ENCODE measurements around the gene MID1.

The MID1 gene

DNA sequence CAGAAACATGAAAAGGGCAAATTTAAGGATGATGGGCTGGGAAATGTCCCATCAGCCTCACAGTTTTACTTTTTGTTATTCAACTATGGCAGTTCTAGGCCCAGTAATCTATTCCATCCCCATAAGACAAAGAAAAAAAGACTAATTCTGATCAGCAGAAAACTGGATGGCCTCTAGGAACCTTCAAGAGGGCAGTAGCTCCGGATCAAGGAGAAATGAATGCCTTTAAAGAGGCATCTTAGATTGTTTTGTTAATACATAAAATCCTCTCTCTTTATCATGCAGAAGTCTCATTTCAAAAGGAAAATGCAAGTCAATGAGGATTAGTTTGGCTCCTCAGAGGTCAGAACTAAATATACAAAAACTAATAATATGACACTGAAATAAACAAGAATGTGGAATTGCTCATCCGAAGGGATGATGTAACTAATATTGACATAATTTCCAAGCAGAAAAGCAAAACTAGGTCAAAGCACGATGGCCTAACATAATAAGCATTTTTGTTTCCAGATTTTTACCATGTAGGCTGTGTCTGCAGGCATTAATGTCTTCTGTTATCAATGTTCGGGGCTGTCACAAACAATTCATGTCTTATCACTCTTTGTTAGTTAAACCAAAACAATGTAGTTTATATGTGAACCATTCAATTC, 8.8 kb downstream of the MID1 start:
- H3K27me3 ChIP-seq (ENCODE audit: insufficient read depth, low read length, poor library complexity), result no peaks in the 10 kb centered on the region
- no peak overlapping the region for H3K4me3 ChIP-seq (ENCODE audit: low read depth in 1 of 2, low read length in 2 of 2)
- no peak overlapping the region for H2AFZ ChIP-seq (ENCODE audit: low read depth, low read length)
- no peak for ATAC-seq (ENCODE audit: insufficient read depth, low read depth)
- H3K4me2 ChIP-seq (ENCODE audit: insufficient read depth, low read length), result no peak overlapping the region
- H3K36me3 ChIP-seq (ENCODE audit: insufficient read depth, low read length), result no peaks in the 10 kb centered on the region
- H3K9ac ChIP-seq (ENCODE audit: low read depth, low read length), result no peak overlapping the region
- no peaks in the 10 kb centered on the region for H3K79me2 ChIP-seq (ENCODE audit: insufficient read depth, low read length)
- no peaks in the 10 kb centered on the region for H3K9me3 ChIP-seq (ENCODE audit: insufficient read depth, low read length, severe bottlenecking)
- H4K20me1 ChIP-seq (ENCODE audit: insufficient read depth, low read length), result no peaks in the 10 kb centered on the region
- H3K4me1 ChIP-seq (ENCODE audit: insufficient read depth, low read length), result no peaks in the 10 kb centered on the region
- no peak for DNase-seq
- H3K27ac ChIP-seq (ENCODE audit: low read length), result no peak overlapping the region
- no peak for TF ChIP-seq EZH2 (IDR thresholded peaks at IDR 0.05; ENCODE audit: borderline replicate concordance, low read depth, low read length, severe bottlenecking)
- TF ChIP-seq, protein P1, sequence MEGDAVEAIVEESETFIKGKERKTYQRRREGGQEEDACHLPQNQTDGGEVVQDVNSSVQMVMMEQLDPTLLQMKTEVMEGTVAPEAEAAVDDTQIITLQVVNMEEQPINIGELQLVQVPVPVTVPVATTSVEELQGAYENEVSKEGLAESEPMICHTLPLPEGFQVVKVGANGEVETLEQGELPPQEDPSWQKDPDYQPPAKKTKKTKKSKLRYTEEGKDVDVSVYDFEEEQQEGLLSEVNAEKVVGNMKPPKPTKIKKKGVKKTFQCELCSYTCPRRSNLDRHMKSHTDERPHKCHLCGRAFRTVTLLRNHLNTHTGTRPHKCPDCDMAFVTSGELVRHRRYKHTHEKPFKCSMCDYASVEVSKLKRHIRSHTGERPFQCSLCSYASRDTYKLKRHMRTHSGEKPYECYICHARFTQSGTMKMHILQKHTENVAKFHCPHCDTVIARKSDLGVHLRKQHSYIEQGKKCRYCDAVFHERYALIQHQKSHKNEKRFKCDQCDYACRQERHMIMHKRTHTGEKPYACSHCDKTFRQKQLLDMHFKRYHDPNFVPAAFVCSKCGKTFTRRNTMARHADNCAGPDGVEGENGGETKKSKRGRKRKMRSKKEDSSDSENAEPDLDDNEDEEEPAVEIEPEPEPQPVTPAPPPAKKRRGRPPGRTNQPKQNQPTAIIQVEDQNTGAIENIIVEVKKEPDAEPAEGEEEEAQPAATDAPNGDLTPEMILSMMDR (IDR thresholded peaks at IDR 0.05; ENCODE audit: borderline replicate concordance, extremely low read depth, low read length, poor library complexity, severe bottlenecking), result no peak

DNA sequence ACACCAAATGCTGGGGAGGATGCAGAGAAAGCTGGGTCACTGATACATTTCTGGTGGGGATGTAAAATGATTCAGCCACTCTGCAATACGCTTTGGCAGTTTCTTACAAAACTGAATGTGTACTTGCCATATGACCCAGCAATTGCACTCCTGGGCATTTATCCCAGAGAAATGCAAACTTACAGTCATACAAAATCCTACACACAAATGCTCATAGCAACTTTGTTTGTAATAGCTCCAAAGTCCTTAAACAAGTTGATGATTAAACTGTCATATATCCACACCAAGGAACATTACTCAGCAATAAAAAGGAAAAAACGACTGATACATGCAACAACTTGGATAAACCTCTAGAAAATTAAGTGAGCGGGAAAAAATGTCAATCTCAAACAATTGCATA, 12.3 kb downstream of the MID1 start:
- H3K4me3 ChIP-seq (ENCODE audit: low read depth in 1 of 2, low read length in 2 of 2), result no peak overlapping the region
- ATAC-seq (ENCODE audit: insufficient read depth, low read depth), result no peak
- DNase-seq, result no peak
- H2AFZ ChIP-seq (ENCODE audit: low read depth, low read length), result no peak overlapping the region
- TF ChIP-seq, protein P1 (IDR thresholded peaks at IDR 0.05; ENCODE audit: borderline replicate concordance, extremely low read depth, low read length, poor library complexity, severe bottlenecking), result no peak
- TF ChIP-seq EZH2 (IDR thresholded peaks at IDR 0.05; ENCODE audit: borderline replicate concordance, low read depth, low read length, severe bottlenecking), result no peak
- H3K4me2 ChIP-seq (ENCODE audit: insufficient read depth, low read length), result no peak overlapping the region
- no peaks in the 10 kb centered on the region for H3K79me2 ChIP-seq (ENCODE audit: insufficient read depth, low read length)
- H3K4me1 ChIP-seq (ENCODE audit: insufficient read depth, low read length), result no peaks in the 10 kb centered on the region
- H4K20me1 ChIP-seq (ENCODE audit: insufficient read depth, low read length), result no peaks in the 10 kb centered on the region
- no peak overlapping the region for H3K27ac ChIP-seq (ENCODE audit: low read length)
- no peaks in the 10 kb centered on the region for H3K27me3 ChIP-seq (ENCODE audit: insufficient read depth, low read length, poor library complexity)
- H3K9ac ChIP-seq (ENCODE audit: low read depth, low read length), result no peak overlapping the region
- no peaks in the 10 kb centered on the region for H3K9me3 ChIP-seq (ENCODE audit: insufficient read depth, low read length, severe bottlenecking)
- H3K36me3 ChIP-seq (ENCODE audit: insufficient read depth, low read length), result no peaks in the 10 kb centered on the region

DNA sequence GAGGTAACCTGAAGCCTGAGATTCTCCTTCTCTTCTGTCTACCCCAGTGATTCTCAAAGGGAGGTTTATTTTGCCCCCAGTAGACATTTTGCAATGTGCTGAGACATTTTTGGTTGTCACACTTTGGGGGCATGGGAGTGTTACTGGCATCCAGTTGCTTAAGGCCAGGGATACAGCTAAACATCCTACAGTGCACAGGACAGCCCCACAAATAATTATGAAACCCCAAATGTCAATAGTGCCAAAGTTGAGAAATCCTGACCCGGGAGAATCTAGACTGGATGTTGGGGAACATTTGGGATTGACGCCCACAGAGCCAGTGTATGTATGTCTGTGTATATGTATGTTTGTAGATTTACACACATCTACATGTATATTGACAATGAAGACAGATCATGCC, 13.2 kb downstream of the MID1 start:
- no peak overlapping the region for H3K4me2 ChIP-seq (ENCODE audit: insufficient read depth, low read length)
- no peak overlapping the region for H3K4me3 ChIP-seq (ENCODE audit: low read depth in 1 of 2, low read length in 2 of 2)
- no peaks in the 10 kb centered on the region for H3K36me3 ChIP-seq (ENCODE audit: insufficient read depth, low read length)
- no peak for DNase-seq
- no peak overlapping the region for H3K9ac ChIP-seq (ENCODE audit: low read depth, low read length)
- H2AFZ ChIP-seq (ENCODE audit: low read depth, low read length), result no peak overlapping the region
- TF ChIP-seq, protein P1 (IDR thresholded peaks at IDR 0.05; ENCODE audit: borderline replicate concordance, extremely low read depth, low read length, poor library complexity, severe bottlenecking), result no peak
- no peaks in the 10 kb centered on the region for H3K27me3 ChIP-seq (ENCODE audit: insufficient read depth, low read length, poor library complexity)
- no peaks in the 10 kb centered on the region for H4K20me1 ChIP-seq (ENCODE audit: insufficient read depth, low read length)
- no peaks in the 10 kb centered on the region for H3K79me2 ChIP-seq (ENCODE audit: insufficient read depth, low read length)
- no peak for ATAC-seq (ENCODE audit: insufficient read depth, low read depth)
- H3K27ac ChIP-seq (ENCODE audit: low read length), result no peak overlapping the region
- no peaks in the 10 kb centered on the region for H3K4me1 ChIP-seq (ENCODE audit: insufficient read depth, low read length)
- H3K9me3 ChIP-seq (ENCODE audit: insufficient read depth, low read length, severe bottlenecking), result no peaks in the 10 kb centered on the region

DNA sequence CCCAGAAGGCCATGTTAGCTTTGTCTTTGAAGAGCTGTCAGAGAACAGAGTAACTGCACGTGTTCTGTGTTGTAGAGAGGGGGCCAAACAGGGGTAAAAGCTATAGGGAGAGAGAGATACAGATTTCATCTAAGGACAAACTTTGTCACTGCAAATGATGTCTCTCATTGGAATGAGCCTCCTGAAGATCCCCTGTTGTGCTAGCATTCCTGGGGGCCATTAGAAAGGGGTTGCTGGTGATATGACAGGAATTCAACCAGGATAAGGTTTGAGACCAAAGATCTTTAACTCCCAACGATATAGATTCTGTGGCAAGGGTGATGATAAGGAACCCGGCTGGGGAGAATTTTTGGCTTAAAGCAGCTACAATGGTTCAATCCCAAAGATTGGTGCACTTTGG, 16.8 kb downstream of the MID1 start:
- Histone ChIP-seq H3K4me3 (ENCODE audit: low read depth in 1 of 2, low read length in 2 of 2) (no peak overlapping the region), H3K9ac (ENCODE audit: low read depth, low read length) (no peak overlapping the region), H3K4me1 (ENCODE audit: insufficient read depth, low read length) (no peaks in the 10 kb centered on the region), H2AFZ (ENCODE audit: low read depth, low read length) (no peak overlapping the region), H3K79me2 (ENCODE audit: insufficient read depth, low read length) (no peaks in the 10 kb centered on the region), H3K27me3 (ENCODE audit: insufficient read depth, low read length, poor library complexity) (no peaks in the 10 kb centered on the region), H3K9me3 (ENCODE audit: insufficient read depth, low read length, severe bottlenecking) (no peaks in the 10 kb centered on the region), H3K27ac (ENCODE audit: low read length) (no peak overlapping the region), H3K4me2 (ENCODE audit: insufficient read depth, low read length) (no peak overlapping the region), H4K20me1 (ENCODE audit: insufficient read depth, low read length) (no peaks in the 10 kb centered on the region), H3K36me3 (ENCODE audit: insufficient read depth, low read length) (no peaks in the 10 kb centered on the region)
- DNase-seq (no peak), ATAC-seq (ENCODE audit: insufficient read depth, low read depth) (no peak)
- TF ChIP-seq, protein P1 (IDR thresholded peaks at IDR 0.05; ENCODE audit: borderline replicate concordance, extremely low read depth, low read length, poor library complexity, severe bottlenecking), result no peak
- TF ChIP-seq EZH2 (IDR thresholded peaks at IDR 0.05; ENCODE audit: borderline replicate concordance, low read depth, low read length, severe bottlenecking), result no peak
